Coronary artery (tissue), 2 donors: ENCODE measurements around the gene MAGI2.

Source experiments
- DNase-seq: peaks from one replicate; pipeline ENCODE4 v3.0.0-alpha.2; 2017; ENCODE audit warnings: low spot score
- H3K27ac ChIP-seq, 2 donors: fragments of 200-600 bp; sonication (generic); one replicate each; pipeline ENCODE4 v1.5.1; 2016 to 2019
- H3K4me3 ChIP-seq: fragments of 200-600 bp; sonication (generic); 2 replicates; pipeline ENCODE4 v1.5.1; 2016; ENCODE audit warnings: mild to moderate bottlenecking, moderate library complexity
- TF ChIP-seq, protein P1 (sequence below): fragments of 200-600 bp; sonication (generic); IDR thresholded peaks from one replicate; pipeline ENCODE4 v1.5.1; 2019; ENCODE audit warnings: antibody characterized with exemption

The MAGI2 gene

DNA sequence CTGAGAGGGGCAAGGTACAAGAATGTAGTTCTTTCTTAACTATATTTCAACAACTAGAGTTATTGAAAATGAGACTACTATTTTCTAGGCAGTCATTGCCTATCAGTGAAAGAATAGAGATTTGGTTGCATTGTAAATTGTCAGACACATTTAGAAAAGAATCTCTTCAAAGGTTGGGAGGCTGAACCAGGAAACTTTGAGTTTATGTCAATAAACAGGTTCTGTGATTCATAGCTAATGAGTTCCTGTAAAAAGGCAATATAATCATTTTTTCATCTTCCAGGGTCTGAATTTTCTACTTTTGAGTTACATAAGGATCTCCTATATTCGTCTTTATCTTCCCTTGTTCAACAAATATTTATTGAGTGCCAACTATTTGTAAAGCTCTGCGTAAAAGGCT lies 47.1 kb downstream of the MAGI2 start:
- no peak for DNase-seq
- Histone ChIP-seq H3K4me3 (no peak overlapping the region), H3K27ac (no peak overlapping the region)
- TF ChIP-seq, protein P1, sequence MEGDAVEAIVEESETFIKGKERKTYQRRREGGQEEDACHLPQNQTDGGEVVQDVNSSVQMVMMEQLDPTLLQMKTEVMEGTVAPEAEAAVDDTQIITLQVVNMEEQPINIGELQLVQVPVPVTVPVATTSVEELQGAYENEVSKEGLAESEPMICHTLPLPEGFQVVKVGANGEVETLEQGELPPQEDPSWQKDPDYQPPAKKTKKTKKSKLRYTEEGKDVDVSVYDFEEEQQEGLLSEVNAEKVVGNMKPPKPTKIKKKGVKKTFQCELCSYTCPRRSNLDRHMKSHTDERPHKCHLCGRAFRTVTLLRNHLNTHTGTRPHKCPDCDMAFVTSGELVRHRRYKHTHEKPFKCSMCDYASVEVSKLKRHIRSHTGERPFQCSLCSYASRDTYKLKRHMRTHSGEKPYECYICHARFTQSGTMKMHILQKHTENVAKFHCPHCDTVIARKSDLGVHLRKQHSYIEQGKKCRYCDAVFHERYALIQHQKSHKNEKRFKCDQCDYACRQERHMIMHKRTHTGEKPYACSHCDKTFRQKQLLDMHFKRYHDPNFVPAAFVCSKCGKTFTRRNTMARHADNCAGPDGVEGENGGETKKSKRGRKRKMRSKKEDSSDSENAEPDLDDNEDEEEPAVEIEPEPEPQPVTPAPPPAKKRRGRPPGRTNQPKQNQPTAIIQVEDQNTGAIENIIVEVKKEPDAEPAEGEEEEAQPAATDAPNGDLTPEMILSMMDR: no peak

DNA sequence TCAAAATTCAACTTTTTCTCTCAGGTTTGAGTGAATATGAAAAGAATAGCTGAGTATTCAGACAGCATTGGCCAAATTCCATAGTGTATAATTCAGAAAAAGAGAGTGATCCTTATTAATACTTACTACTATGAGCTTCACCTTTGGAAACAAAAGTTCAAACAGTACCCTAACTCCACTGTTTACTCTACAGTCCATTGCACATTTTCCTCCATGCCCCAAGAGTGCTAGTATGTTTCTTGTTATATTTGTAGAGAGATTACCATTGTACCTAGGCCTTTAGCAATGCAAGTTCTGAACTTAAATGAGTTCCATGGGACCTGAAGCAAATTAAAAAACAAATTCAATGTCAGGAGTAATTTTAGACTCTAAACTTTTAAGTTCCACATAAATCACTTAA lies 48.1 kb downstream of the MAGI2 start:
- no peak for DNase-seq
- Histone ChIP-seq H3K4me3 (no peak overlapping the region), H3K27ac (no peak overlapping the region)
- TF ChIP-seq, protein P1: no peak

DNA sequence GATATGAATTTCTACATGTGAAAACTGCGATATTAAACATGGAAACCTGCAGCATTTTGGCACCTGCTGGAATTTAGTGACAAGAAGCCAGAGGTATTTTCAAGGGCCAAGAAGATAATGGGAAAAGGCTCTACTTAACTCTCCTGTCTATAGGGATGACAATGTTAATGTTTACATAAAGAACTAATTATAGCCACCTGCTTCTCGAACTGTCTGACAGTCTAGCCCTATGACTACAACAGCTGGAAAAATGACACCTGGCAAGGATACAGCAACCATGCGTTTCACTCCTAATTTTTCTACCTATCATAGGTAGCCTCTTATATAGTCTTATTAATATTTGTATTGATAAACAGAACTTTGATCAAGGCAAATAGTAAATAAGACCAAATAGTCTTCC lies 49.6 kb downstream of the MAGI2 start:
- DNase-seq: no peak
- Histone ChIP-seq H3K4me3 (no peak overlapping the region), H3K27ac (peak overlapping the region; percentile 34 to 40)
- TF ChIP-seq, protein P1: no peak

DNA sequence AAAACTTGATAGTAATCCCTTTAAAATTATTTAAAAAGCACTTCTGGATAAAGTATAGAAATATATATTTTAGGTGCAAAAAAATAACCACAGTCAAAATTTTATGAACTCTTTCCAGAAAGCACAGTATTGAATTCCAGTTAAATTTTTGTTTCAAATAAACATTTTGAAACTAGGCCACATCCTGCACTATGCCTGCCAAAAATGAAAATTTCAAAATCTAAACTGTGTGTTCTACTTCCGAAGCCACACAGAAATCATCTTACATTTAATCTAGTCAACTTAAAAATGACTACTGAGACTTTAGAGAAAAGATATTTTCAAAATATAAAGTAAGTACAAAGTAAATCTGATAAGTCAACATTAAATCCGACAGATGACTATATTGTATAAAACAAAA lies 50.0 kb downstream of the MAGI2 start:
- DNase-seq: no peak
- TF ChIP-seq, protein P1: no peak
- H3K4me3 ChIP-seq: no peak overlapping the region
- H3K27ac ChIP-seq: peak overlapping the region in 1 of 2 donors; percentile 34

DNA sequence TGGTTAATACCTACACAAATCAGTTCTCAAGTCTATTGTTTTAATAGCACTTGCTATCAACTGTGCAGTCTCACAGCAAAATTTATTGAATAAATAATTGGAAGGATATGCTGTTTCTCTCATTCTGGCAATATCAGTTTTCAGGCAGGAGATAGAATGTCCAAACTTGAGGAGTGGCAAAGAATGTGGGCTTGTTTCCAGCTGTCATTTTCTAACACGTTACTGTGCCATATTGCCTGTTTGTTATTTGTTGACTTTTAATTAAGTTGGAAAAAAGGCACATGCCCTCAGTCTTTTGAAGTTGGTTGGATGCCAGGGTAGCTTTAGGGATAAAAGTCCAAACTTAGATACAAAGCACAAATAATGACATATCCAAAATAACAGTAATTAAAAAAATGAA lies 52.2 kb downstream of the MAGI2 start:
- Histone ChIP-seq H3K4me3 (no peak overlapping the region), H3K27ac (no peak overlapping the region)
- TF ChIP-seq, protein P1: no peak
- DNase-seq: no peak

DNA sequence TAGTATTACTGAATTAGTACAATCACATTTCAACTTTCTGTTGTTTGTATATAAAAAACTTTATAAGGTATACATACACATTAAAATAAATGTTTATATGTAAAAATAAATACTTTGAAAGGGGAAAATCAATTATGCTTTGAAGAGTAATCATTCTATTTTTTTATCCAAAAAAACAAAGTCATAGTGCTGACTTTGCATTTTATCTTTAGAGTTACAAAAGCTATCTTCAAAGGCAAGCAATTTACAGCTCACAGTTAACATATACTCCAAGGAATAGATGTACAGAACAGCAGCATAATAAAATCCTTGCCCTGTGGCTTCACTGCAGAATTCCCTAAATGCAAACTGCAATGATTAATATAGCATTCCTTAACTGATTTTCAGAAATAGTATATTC lies 53.2 kb downstream of the MAGI2 start:
- TF ChIP-seq, protein P1: no peak
- DNase-seq: no peak
- no peak overlapping the region for H3K4me3 ChIP-seq
- H3K27ac ChIP-seq: no peak overlapping the region

DNA sequence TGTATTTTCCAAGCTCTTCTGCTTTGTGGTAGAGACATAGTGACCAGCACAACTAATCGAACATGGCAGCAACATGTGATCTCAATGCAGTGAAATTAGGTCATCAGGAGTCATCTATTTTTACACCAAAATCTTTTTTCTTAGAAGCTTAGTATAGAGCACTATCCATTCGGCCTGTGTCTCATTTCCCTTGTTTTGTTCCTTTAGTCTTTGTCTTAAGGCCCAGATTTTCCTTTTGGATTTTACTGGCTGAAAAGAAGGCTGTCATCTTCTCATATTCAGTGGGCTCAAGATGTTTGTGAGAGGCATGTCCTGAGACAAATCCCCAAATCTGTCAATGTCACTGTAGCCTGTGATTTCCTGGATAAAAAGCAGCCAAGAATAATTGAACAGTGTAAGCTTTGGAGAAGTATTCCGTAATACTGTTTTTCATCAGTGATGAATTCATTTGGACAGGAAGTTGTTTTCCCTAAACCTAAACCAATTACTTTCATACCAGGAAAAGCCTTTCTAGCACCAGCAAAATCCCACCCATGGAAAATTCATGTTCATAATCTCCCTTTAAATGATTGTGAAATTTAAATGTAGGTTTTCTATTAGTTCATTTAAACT lies 55.2 kb downstream of the MAGI2 start:
- no peak for DNase-seq
- TF ChIP-seq, protein P1: no peak
- Histone ChIP-seq H3K4me3 (no peak overlapping the region), H3K27ac (peak overlapping the region in 1 of 2 donors; percentile 31)
